ENCODE data around the gene MYRFL. TPM values are rescaled to one million over a fixed set of nuclear protein-coding genes. Genes with fewer than 3 reads are reported as not detected.

The MYRFL gene
- total RNA-seq, 4 donors from 2014 or later: 1.5 TPM; not detected in 3

DNA sequence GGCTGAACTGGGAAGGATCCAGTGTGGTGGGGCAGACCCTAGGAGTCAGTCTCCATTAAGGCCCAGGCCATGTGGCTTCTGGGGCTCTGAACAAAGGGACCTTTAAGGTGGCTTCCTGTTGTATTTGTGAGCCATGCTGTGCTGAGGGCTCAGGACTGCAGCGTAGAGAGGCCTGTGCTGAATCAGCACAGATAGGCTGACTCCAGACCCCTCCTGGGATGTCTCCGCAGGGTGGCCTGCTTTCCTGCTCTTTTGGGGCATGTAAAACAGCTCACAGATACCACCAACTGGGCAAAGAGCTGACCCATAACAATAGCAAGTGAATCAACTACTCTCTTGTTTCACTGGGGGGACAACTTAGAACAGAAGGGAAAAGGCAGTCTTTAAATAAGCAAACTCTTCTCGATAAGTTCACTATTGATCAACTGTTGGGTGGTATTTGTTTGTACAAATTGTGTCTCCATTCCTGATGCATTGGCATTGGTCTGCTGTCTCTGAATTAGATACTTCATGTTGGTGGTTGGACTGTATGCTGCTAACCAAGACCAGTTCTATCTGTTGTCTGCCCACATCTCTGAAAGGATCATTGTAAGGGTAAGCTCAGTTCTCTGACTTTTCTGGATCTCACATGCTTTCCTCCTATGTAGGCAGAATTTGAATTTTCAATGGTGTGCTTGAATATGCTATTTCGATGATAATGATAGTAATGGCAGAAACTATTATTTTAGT lies 71.8 kb downstream of the MYRFL start:
- H3K4me1 ChIP-seq: no peaks in the 10 kb centered on the region
- no peak overlapping the region for H3K27ac ChIP-seq
- H3K4me3 ChIP-seq: no peak overlapping the region
- DNase-seq: no peak
- intact Hi-C loops (cut with DNase I; ENCODE audit: low total_unique reads): no loop called here
- H3K36me3 ChIP-seq: no peaks in the 10 kb centered on the region
- no peaks in the 10 kb centered on the region for H3K9me3 ChIP-seq
- TF ChIP-seq POLR2A (IDR thresholded peaks at IDR 0.05): no peak
- no peaks in the 10 kb centered on the region for H3K27me3 ChIP-seq

DNA sequence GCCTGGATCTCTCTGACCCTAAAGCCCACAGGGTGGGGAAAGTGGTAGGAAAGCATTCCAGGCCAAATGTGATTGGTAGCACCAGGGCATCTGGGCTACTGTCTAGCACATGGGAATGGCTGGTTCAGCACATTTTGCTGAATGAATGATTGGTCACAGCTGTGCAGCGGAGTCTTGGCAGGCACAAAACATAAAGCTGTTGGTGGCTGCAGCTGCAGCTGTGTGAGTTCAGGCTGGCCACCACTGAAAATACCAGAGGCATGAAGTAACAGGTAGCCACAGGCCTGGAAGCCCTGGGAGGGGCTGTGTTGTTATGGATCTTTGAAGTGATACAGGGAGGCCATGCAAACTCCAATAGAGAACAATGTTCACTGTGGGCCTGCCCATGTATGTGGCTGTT lies 72.7 kb downstream of the MYRFL start:
- Histone ChIP-seq H3K36me3 (no peaks in the 10 kb centered on the region), H3K27me3 (no peaks in the 10 kb centered on the region), H3K27ac (no peak overlapping the region), H3K9me3 (no peaks in the 10 kb centered on the region), H3K4me3 (no peak overlapping the region), H3K4me1 (no peaks in the 10 kb centered on the region)
- intact Hi-C loops (cut with DNase I; ENCODE audit: low total_unique reads): no loop called here
- no peak for TF ChIP-seq POLR2A (IDR thresholded peaks at IDR 0.05)
- TF ChIP-seq, protein P1, sequence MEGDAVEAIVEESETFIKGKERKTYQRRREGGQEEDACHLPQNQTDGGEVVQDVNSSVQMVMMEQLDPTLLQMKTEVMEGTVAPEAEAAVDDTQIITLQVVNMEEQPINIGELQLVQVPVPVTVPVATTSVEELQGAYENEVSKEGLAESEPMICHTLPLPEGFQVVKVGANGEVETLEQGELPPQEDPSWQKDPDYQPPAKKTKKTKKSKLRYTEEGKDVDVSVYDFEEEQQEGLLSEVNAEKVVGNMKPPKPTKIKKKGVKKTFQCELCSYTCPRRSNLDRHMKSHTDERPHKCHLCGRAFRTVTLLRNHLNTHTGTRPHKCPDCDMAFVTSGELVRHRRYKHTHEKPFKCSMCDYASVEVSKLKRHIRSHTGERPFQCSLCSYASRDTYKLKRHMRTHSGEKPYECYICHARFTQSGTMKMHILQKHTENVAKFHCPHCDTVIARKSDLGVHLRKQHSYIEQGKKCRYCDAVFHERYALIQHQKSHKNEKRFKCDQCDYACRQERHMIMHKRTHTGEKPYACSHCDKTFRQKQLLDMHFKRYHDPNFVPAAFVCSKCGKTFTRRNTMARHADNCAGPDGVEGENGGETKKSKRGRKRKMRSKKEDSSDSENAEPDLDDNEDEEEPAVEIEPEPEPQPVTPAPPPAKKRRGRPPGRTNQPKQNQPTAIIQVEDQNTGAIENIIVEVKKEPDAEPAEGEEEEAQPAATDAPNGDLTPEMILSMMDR (IDR thresholded peaks at IDR 0.05): no peak
- no peak for DNase-seq

DNA sequence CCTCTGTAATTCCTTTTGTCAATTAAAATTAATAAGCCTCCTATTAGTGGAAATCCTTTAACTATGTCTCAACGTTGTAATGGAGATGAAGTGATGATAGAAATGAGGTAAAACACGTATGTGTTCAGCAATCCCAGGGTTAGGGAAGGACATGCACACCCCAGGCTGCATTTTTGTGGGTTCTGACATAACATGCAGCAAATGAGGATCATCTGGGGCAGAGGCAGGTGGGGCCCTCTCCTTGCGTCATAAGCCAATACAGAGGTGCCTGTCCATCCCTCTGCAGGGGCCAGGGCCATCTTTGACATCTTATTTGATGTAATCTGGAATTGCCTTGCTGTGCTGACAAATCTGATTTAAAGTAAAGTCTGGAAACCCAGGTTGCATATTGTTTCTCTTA lies 73.2 kb downstream of the MYRFL start:
- no peak for DNase-seq
- no peaks in the 10 kb centered on the region for H3K36me3 ChIP-seq
- intact Hi-C loops (cut with DNase I; ENCODE audit: low total_unique reads): no loop called here
- no peaks in the 10 kb centered on the region for H3K4me1 ChIP-seq
- no peaks in the 10 kb centered on the region for H3K27me3 ChIP-seq
- no peaks in the 10 kb centered on the region for H3K9me3 ChIP-seq
- H3K27ac ChIP-seq: no peak overlapping the region
- TF ChIP-seq POLR2A (IDR thresholded peaks at IDR 0.05): no peak
- TF ChIP-seq, protein P1 (IDR thresholded peaks at IDR 0.05): no peak
- no peak overlapping the region for H3K4me3 ChIP-seq

DNA sequence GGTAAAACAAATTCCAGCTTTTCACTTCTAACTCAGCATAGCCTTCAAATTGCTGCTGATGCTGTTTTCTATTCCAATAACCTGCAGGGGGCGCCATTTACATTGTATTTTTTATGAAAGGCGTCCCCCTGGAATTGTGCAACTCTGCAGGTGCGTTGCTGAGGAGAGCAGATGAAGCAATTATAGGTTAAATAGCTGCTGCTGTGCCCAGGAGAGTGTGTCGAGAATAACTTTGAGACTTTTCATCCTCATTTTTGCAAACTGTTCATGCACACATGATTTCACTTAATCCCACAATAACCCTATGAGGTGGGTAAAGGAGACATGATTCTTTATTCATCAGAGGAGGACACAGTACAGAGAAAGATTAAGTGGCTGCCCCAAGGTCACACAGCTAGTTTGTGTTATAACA lies 75.7 kb downstream of the MYRFL start:
- TF ChIP-seq POLR2A (IDR thresholded peaks at IDR 0.05): no peak
- TF ChIP-seq, protein P1 (IDR thresholded peaks at IDR 0.05): peak; percentile 52 to 80 (median 70)
- Histone ChIP-seq H3K36me3 (no peaks in the 10 kb centered on the region), H3K4me1 (no peaks in the 10 kb centered on the region), H3K27ac (no peak overlapping the region), H3K4me3 (no peak overlapping the region), H3K27me3 (no peaks in the 10 kb centered on the region), H3K9me3 (no peaks in the 10 kb centered on the region)
- intact Hi-C loops (cut with DNase I; ENCODE audit: low total_unique reads): no loop called here
- DNase-seq: peak; percentile 65 to 69

DNA sequence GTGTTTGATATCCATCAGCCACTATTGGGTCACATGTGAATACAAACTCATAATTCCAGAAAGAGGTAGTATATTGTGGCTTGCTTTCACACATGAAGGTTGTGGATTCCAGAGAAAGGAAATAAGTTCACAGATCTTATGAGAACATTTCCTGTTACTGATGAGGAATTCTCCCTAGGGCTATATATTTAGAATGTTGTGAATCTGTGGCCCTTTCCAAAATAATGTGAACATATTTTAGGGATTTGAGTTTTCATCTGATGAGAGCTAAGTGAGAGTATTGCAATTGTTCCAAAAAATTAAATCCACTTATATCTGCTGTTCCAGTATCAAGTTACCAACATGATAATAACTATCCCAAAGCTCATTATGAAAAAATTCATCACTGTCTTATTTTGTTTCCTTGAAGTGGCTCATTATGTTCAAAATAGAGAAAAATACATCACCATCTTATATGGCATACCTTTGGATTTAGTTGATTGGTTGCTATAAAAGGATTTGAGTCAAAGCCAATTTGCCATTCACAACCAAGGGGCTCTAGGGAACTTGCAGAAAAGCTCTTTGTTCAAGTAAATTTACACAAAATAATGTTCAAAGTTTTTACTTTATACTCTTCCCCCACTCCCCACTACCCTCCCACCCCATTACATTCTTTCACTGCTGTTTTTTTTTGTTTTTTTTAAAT lies 76.3 kb downstream of the MYRFL start:
- no peak for TF ChIP-seq POLR2A (IDR thresholded peaks at IDR 0.05)
- TF ChIP-seq, protein P1 (IDR thresholded peaks at IDR 0.05): no peak
- Histone ChIP-seq H3K4me3 (no peak overlapping the region), H3K27me3 (no peaks in the 10 kb centered on the region), H3K9me3 (no peaks in the 10 kb centered on the region), H3K4me1 (no peaks in the 10 kb centered on the region), H3K36me3 (no peaks in the 10 kb centered on the region), H3K27ac (no peak overlapping the region)
- intact Hi-C loops (cut with DNase I; ENCODE audit: low total_unique reads): no loop called here
- DNase-seq: no peak
